GM19438 (cell line): ENCODE data around the gene ZNF778.

ENCODE experiments used
- ATAC-seq: cut with Tn5 transposase; IDR thresholded peaks from one replicate; pipeline ENCODE4 v1.9.1; 2021; ENCODE audit warnings: low read depth; ENCODE audit not compliant: unreplicated experiment

The ZNF778 gene

DNA sequence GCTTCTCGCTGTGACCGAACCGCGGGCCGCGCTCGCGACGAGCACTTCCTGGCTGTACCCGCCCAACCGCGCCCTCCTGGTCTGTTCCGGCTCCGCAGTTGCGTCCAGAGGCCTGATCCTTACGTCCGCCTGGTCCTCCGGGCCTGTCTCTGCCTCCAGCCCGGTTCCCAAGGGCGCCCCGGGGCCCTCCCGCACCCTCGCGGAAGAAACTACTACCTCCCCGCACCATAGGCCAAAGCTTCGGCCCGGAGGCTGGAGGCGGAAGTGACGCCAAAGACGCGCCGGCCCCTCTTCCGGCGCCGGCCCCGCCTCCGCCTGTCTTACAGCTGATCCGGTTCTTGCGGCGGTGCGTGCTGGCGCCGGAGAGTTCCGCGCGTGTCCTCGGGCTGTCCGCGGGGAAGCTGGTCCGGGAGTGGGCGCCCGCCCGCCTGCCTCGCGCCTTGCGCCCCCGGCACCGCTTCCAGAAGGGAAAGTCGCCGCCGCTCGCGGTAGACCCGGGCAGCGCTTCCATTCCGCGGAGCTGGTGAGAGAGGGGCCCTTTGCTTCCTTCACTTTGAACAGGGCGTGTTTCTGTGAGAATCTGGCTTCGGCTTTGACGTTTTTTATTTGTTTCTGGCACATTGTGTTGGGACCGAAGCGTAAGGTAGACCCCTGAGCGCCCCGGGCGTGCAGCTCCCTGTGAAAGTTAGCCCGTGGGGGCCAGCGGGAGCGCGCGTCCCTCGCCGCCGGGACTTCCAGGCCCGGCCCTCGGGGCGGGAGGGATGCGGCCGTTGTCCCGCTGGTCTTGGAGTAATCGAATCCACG, at the start of gene ZNF778:
ZNF778 (plus strand) TSS at position 316 of the 804 bp plus-strand sequence. CDS start 3,425 bp downstream, outside the sequence.
- peak; percentile 82 for ATAC-seq

DNA sequence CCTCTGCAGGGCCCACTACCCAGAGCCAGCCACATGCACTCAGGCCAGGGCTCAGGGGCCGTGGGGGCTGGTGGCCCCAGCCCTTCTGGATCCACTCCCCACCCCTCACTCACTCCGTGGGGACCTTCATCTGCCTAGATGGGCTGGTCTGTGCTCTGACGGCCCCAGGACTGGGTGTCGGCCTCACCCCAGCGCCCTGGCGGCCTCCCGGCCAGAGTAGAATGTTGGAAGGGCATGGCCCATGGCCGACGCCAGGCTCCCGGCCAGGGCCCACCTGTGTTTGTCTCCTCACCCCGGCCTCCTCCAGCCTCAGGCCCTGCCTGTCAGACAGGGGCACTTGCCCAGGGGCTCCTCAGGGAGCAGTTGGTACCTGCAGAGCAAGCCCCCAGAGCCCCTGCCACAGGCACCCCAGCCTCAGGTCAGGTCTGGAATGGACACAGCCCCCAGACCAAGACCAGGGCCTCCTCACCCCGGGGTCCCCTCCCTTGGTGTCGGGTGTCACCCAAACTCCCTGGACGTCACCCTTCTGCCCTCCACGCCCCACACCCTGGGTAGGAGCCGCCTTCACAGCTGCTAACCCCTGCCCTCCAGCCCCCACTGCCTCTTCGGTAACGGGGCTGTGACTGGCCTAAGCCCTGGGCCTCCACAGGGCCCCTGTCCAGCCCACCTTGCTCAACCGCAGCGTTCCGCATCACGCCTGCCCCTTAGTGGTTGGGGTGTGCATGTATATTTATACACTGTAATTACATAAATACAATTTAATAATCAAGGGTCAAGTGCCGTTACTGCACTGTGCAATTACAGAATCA, 48.9 kb upstream of the ZNF778 start:
- ATAC-seq: no peak

DNA sequence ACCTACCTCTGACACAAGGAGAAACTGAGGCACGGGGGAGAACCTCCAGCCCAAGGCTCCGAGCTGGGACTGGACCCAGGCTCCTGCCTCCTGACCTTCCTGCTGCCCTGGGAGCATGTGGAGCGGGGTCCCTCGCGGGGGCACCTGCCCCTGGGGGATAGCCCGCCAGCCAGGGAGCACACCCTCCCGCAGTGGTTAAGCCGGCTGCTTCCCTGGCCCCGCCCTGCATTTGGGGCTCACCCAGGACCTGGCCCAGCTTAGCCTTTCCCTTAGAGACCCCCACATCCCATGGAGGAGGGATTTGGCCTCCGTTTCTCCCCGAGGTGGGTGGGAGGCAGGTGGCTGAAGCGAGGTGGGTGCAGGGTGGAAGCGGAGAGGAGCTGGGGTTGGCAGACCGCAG, 47.7 kb upstream of the ZNF778 start:
- no peak for ATAC-seq

DNA sequence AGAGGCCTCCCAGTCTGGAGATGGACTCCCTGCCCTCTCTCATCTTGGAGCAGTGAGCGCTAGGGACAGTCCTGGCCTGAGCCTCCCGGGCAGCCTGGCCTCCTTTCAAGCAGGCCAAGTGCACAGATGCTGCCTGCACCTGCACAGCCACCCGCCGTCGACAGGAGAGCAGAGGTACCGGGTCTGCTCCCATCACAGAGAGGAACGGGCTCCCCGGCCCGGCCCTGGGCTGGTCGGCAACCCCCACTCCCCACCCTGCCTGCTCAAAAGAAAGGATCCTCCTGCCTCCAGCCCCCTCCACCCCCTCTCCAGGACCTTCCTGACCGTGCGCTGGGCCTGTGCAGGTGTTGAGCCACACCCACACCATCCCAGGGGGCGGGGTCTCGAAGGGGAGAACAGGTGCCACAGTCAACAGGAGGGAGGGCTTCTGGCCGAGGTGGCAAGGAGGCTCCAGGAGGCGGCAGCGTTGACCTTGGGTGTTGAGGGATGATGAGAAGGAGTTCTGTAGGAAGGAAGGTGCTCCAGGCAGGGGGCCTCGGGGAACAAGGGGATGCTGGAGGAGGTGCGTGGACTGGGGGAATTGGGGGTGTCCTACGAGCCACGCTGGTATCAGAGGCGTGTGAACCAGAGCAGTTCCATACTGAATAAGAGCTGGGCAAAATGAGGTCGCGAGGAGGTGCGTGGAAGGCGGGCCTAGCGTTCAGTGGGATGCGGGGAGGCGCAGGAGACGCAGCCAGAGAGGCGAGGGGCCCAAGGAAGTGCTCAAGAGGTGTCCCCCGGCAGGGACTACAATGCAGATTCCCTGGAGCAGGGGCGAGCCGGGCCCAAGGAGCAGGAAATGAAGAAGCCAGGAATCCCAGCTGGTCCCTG, 46.9 kb upstream of the ZNF778 start:
- ATAC-seq: peak; percentile 7

DNA sequence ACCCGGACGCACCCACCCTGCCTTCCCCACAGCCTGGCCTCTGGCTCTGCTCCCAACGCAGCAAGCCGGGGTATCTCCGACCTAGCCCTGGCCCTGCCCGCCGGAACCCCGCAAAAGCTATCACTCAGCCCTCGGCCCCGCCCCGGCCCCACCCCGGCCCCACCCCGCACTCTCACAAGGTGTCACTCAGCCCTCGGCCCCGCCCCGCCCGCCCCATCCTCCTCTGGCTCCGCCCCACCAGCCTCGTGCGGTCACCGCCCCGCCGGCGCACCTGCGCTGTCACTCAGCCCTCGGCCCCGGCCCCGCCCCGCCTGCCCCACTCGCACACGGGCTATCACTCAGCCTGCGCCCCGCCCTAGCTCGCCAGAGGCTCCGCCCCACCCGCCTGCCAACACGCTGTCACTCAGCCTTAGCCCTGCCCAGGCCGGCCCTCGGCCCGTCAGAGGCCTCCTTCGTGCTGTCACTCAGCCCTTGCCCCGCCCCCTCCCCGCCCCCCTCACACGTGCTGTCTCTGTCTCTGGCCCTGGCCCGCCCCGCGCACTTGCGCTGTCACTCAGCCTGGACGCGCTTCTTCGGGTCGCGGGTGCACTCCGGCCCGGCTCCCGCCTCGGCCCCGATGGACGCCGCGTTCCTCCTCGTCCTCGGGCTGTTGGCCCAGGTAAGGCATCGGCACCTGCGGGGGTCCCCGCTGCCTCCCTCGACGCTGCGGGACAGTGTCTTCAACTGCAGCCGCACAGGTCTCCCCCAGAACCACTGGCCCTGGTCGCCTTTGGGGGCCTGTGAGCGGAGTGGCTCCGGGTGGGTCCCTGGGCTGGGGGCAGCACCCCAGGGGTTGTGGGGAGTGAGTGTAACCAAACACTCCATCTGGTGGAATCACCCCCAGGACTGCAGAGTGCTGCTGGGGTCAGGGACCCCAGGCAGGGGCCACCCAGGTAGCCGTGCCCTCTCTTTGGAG, 46.0 kb upstream of the ZNF778 start, which contains the start of gene CDH15:
CDH15 (plus strand) TSS at position 533 of the 955 bp plus-strand sequence; CDS start at position 617, 84 bp downstream.
- ATAC-seq: peak; percentile 67

- ATAC-seq: no peak
Measured at GRCh38 chr16:89172171-89172527, 45.4 kb upstream of the ZNF778 start.

GRCh38 chr16:89172528-89173173, 44.9 kb upstream of the ZNF778 start:
- ATAC-seq: no peak

- no peak for ATAC-seq
Measured at GRCh38 chr16:89173174-89173921, 44.2 kb upstream of the ZNF778 start.

GRCh38 chr16:89174055-89174827, 43.3 kb upstream of the ZNF778 start:
- ATAC-seq: no peak

DNA sequence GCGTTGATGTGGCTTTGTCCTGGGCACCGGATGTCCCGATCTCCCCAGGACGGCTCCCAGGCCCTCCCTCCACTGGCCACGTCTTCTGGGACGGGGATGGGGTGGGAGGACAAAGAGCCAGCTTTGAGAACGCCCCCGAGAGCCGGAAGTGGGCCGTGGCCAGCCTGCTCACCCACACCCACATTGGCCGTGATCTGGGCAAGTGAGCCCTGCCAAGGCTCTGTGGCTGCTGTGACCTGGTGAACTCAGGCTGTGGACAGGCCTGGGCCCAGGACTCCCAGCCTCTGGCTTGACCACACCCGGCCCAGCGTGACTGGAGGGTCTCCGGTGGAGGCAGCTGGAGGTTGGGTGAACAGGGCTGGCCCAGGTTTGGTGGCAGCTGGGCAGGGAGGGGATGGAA, 42.6 kb upstream of the ZNF778 start:
- no peak for ATAC-seq

DNA sequence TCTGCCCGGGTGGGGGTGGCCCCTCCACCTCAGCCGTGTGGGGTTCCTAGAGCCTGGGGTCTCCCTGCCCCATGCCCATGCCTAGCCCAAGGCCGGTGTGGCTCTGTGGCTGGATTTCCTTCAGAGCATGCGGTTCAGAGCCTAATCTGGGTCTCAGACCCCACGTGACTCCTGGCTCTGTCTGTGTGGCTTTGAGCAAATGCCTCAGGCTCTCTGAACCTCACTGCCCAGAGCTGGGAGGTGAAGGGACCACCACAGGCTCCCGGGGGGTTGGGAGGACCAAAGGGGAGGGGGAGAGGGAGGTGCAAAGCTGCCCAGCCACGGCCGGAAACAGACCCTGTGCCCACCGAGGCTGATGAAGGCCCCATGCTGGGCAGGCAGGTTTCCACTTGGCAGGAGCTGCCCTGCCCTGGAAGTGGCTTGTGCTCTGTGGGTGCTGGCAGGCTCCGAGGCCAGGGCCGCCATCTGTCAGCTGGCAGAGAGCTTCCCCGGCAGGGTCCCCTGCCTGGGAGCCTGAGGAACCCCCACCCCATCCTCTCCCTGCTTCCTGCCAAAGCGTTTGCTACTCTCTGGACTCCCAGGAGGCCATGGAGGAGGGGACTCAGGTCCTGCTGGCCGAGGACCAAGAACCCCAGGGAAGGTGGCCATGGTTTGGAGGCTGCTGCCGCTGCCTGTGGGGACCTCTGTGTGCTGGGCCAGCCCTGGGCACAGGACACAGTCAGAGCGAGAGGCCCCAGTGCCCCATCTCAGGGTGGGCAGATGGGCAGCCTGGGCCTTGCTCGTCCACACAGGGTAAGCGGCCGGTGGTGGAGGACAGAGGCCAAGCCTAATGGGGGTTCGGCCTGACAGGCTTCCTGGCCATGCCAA, 42.0 kb upstream of the ZNF778 start:
- no peak for ATAC-seq

DNA sequence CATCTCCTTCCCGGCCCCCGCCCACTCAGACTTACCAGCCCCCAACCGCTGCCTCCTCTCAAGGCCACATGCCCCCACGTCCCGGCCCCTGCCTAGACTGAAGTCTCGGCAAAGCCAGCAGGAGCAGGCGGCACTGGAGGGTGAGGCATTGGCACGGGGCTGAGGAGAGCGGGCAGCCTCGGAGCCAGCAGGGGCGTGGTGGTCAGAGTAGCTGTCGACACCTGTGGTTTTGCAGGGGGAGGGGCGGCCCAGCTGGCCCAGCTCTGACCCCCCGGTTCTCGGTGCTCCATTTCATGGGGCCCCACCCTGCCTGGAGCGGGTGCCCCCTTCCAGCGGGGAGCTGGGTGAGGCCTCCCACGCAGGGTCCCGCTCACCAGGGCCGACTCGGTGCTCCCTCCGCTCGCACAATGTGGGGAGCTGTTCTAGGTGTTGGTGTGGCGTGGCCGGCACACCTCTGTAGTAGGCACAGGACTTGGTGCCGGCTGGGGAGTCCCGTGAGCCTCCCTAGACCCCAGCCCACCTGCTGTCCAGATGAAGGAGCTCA, 41.3 kb upstream of the ZNF778 start:
- ATAC-seq: no peak

DNA sequence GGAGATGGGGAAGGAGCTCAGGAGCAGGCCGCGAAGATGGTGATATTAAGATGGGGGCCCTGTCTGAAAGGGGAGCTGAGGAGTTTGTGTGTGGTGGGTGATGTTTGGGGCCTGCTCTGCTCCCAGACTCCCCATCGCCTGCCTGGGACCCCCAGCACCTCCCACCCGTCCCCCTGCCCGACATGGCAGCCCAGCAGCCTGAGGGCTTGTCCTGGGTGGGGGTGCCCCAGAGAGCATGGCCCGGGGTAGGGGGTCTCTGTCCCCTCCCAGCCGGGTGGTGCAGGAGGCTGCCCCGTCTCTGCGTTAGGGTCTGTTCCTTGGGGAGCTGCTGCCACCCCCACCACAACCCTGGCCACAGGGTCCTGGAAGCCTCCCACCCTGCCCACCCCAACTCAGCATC, 40.8 kb upstream of the ZNF778 start:
- no peak for ATAC-seq

DNA sequence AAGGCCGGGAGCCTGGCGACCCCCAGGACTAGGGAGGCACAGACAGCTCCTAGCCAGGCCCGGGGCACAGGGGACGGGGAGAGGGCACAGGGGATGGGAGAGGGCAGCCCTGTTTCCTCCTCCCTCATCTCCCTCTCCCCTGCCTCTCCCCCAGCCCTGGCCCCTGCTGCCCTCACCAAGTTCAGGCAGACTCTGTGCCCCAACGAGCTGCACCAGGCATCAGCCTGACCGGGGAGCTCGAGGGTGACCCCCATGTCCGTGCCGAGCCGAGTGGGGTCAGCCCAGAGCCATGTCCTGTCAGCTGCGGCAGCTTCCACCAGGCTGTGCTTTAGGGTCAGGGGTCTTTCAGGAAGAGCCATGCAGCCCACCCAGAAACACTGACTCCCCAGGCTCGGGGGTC, 40.0 kb upstream of the ZNF778 start:
- no peak for ATAC-seq

GRCh38 chr16:89178453-89179147, 38.9 kb upstream of the ZNF778 start:
- ATAC-seq: no peak

DNA sequence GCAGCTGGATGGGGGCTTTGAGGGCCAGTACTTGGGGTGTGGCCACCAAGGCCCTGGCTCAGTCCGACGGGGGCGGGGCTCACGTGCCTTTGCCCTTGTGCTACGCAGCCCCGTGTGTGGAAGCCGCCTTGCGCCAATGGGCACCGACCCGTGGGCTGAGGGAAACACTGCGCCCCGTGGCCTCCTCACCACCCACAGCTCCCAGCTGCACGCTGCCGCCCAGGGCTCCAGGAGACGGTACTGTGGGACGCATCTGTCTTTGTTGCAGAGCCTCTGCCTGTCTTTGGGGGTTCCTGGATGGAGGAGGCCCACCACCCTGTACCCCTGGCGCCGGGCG, 38.4 kb upstream of the ZNF778 start:
- ATAC-seq: no peak
